ENCODE measurements around the gene TTC3.

The TTC3 gene

DNA sequence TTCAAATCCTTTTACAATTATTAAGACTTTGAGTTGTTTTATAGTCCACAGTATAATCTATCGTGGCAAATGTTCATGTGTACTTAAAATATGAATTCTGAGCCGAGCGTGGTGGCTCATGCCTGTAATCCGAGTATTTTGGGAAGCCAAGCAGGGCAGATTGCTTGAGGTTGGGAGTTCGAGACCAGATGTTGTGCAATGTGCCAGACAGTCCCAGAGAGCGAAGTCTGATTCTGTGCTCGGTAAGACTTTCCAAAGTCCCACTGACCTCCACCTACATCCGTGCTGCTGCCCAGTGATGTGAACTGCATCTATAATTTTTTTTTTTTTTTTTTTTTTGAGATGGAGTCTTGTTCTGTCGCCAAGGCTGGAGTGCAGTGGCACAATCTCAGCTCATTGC is 141.9 kb downstream of the TTC3 start:
- Histone ChIP-seq H3K79me1 (ENCODE audit: low read depth, low read length) (no peaks in the 10 kb centered on the region), H2BK120ac (ENCODE audit: low read depth, low read length) (no peak overlapping the region), H4K91ac (ENCODE audit: low read depth, low read length, poor library complexity) (no peak overlapping the region), H3K14ac (ENCODE audit: low read length) (no peak overlapping the region), H2AFZ (ENCODE audit: low read length) (no peak overlapping the region), H3K4me3 (ENCODE audit: low read length in 2 of 2) (no peak overlapping the region), H3K9me3 (replicated peaks in 1 of 2; ENCODE audit: control insufficient read depth in 2 of 2, insufficient read depth in 1 of 2, low read depth in 1 of 2, low read length in 2 of 2) (peaks cover 2 to 6% of the 10 kb centered on the region in 2 donors), H3K9ac (ENCODE audit: low read depth, low read length, poor library complexity) (no peak overlapping the region), H2BK15ac (ENCODE audit: low read length) (no peak overlapping the region), H3K27me3 (ENCODE audit: control insufficient read depth in 3 of 3, insufficient read depth in 3 of 3, low read depth in 1 of 3, low read length in 3 of 3) (no peaks in the 10 kb centered on the region), H3K4me2 (ENCODE audit: insufficient read depth, low read length, poor library complexity, severe bottlenecking) (no peak overlapping the region), H3K4me1 (ENCODE audit: control insufficient read depth in 2 of 2, insufficient read depth in 1 of 2, low read depth in 1 of 2, low read length in 2 of 2) (no peaks in the 10 kb centered on the region), H2BK5ac (ENCODE audit: low read length) (no peak overlapping the region), H3K36me3 (replicated peaks in 1 of 2; ENCODE audit: control insufficient read depth in 2 of 2, insufficient read depth in 2 of 2, low read length in 2 of 2) (peaks cover 0 to 10% of the 10 kb centered on the region in 2 donors), H3K23ac (ENCODE audit: low read depth, low read length, poor library complexity) (no peak overlapping the region), H2BK12ac (ENCODE audit: low read length) (no peak overlapping the region), H4K8ac (ENCODE audit: low read depth, low read length) (no peak overlapping the region), H2AK5ac (ENCODE audit: low read depth, low read length) (no peak overlapping the region), H3K18ac (ENCODE audit: low read length) (no peak overlapping the region), H3K27ac (replicated peaks; ENCODE audit: low read length) (no peak overlapping the region), H3K4ac (ENCODE audit: low read length) (no peak overlapping the region)
- no CpG with 5 or more reads among the region's 9 CpGs for WGBS, 2 donors (ENCODE audit: extremely low coverage in 2 of 2, insufficient read length in 2 of 2, insufficient replicate concordance in 1 of 2)
- DNase-seq (ENCODE audit: low spot score), result no peak

DNA sequence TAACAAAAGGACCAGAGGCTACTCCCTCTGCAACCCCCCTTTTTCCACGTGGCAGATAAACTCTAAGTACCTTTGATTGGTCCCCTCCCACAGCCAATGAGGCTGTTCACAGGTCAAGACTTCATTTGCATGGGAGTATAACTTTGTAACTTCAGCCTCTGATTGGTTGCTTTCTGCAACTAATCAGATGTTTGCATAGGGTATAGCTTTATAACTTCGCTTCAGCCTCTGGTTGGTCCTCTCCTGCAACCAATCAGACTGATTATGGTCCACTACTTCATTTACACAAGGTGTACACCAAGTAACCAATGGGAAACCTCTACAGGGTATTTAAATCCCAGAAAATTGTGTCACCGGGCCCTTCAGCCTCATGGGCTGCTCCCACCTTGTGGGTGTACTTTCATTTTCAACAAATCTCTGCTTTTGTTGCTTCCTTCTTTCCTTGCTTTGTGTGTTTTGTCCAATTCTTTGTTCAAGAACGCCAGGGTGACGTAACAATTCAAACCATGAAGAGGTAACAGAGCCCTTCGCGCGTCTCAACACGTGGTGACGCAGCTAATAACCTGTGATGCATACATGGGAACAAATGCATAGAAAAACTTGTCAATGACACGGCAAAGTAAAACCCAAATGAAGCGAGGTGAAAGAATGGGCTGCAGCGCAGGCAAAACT is 146.8 kb downstream of the TTC3 start:
- no peak overlapping the region for H2BK15ac ChIP-seq (ENCODE audit: low read length)
- H4K8ac ChIP-seq (ENCODE audit: low read depth, low read length), result no peak overlapping the region
- H3K36me3 ChIP-seq (replicated peaks in 1 of 2; ENCODE audit: control insufficient read depth in 2 of 2, insufficient read depth in 2 of 2, low read length in 2 of 2), result peaks cover 12 to 39% of the 10 kb centered on the region in 2 donors
- no peak overlapping the region for H3K18ac ChIP-seq (ENCODE audit: low read length)
- H2AFZ ChIP-seq (ENCODE audit: low read length), result no peak overlapping the region
- H2BK120ac ChIP-seq (ENCODE audit: low read depth, low read length), result no peak overlapping the region
- H2BK12ac ChIP-seq (ENCODE audit: low read length), result no peak overlapping the region
- H3K4me2 ChIP-seq (ENCODE audit: insufficient read depth, low read length, poor library complexity, severe bottlenecking), result no peak overlapping the region
- peaks cover 10 to 19% of the 10 kb centered on the region in 2 donors for H3K9me3 ChIP-seq (replicated peaks in 1 of 2; ENCODE audit: control insufficient read depth in 2 of 2, insufficient read depth in 1 of 2, low read depth in 1 of 2, low read length in 2 of 2)
- no peak overlapping the region for H2AK5ac ChIP-seq (ENCODE audit: low read depth, low read length)
- no peaks in the 10 kb centered on the region for H3K27me3 ChIP-seq (ENCODE audit: control insufficient read depth in 3 of 3, insufficient read depth in 3 of 3, low read depth in 1 of 3, low read length in 3 of 3)
- H3K27ac ChIP-seq (replicated peaks; ENCODE audit: low read length), result no peak overlapping the region
- no peaks in the 10 kb centered on the region for H3K4me1 ChIP-seq (ENCODE audit: control insufficient read depth in 2 of 2, insufficient read depth in 1 of 2, low read depth in 1 of 2, low read length in 2 of 2)
- no peak overlapping the region for H3K14ac ChIP-seq (ENCODE audit: low read length)
- no CpG with 5 or more reads among the region's 13 CpGs for WGBS, 2 donors (ENCODE audit: extremely low coverage in 2 of 2, insufficient read length in 2 of 2, insufficient replicate concordance in 1 of 2)
- H2BK5ac ChIP-seq (ENCODE audit: low read length), result no peak overlapping the region
- no peak overlapping the region for H3K4me3 ChIP-seq (ENCODE audit: low read length in 2 of 2)
- no peak overlapping the region for H3K9ac ChIP-seq (ENCODE audit: low read depth, low read length, poor library complexity)
- no peaks in the 10 kb centered on the region for H3K79me1 ChIP-seq (ENCODE audit: low read depth, low read length)
- no peak for DNase-seq (ENCODE audit: low spot score)
- no peak overlapping the region for H4K91ac ChIP-seq (ENCODE audit: low read depth, low read length, poor library complexity)
- no peak overlapping the region for H3K23ac ChIP-seq (ENCODE audit: low read depth, low read length, poor library complexity)
- H3K4ac ChIP-seq (ENCODE audit: low read length), result no peak overlapping the region

DNA sequence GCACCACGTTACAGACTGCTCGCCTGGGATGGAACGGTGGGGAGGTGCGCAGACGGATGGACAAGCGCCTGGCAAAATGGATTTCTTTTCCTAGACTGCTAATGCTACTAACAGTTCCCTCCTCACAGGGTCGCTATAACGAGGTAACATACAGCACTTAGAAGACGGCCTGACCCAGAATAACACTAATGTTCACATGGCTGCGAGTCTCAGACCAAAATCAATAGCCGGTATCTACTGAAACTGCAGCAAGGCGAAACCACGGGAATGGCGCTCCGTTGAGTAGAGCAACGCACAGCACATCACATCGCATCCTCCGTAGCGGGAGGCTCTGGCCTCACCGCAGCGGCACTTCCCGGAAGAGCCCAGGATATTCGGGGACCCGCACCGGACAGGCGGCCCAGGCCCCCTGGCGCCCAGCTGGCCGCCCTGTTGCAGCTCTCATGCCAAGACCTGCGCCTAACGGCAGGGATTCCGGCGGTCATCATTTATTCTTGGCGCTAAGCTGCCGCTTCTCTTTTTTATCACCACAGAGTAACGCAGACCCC is 147.5 kb downstream of the TTC3 start:
- H3K14ac ChIP-seq (ENCODE audit: low read length), result peak overlapping the region; percentile 10
- peak overlapping the region; percentile 92 for H3K18ac ChIP-seq (ENCODE audit: low read length)
- peaks cover 10 to 19% of the 10 kb centered on the region in 2 donors for H3K9me3 ChIP-seq (replicated peaks in 1 of 2; ENCODE audit: control insufficient read depth in 2 of 2, insufficient read depth in 1 of 2, low read depth in 1 of 2, low read length in 2 of 2)
- no CpG with 5 or more reads among the region's 35 CpGs for WGBS, 2 donors (ENCODE audit: extremely low coverage in 2 of 2, insufficient read length in 2 of 2, insufficient replicate concordance in 1 of 2)
- peak overlapping the region in 1 of 2 donors; percentile 62 for H3K4me3 ChIP-seq (ENCODE audit: low read length in 2 of 2)
- H3K4me1 ChIP-seq (ENCODE audit: control insufficient read depth in 2 of 2, insufficient read depth in 1 of 2, low read depth in 1 of 2, low read length in 2 of 2), result no peaks in the 10 kb centered on the region
- H3K4ac ChIP-seq (ENCODE audit: low read length), result no peak overlapping the region
- no peak overlapping the region for H2BK15ac ChIP-seq (ENCODE audit: low read length)
- H3K79me1 ChIP-seq (ENCODE audit: low read depth, low read length), result no peaks in the 10 kb centered on the region
- H2AK5ac ChIP-seq (ENCODE audit: low read depth, low read length), result no peak overlapping the region
- H2BK5ac ChIP-seq (ENCODE audit: low read length), result no peak overlapping the region
- H4K91ac ChIP-seq (ENCODE audit: low read depth, low read length, poor library complexity), result no peak overlapping the region
- peak overlapping the region; percentile 53 for H3K9ac ChIP-seq (ENCODE audit: low read depth, low read length, poor library complexity)
- H4K8ac ChIP-seq (ENCODE audit: low read depth, low read length), result no peak overlapping the region
- H3K23ac ChIP-seq (ENCODE audit: low read depth, low read length, poor library complexity), result no peak overlapping the region
- peak overlapping the region; percentile 51 for H3K4me2 ChIP-seq (ENCODE audit: insufficient read depth, low read length, poor library complexity, severe bottlenecking)
- H2BK12ac ChIP-seq (ENCODE audit: low read length), result no peak overlapping the region
- H2BK120ac ChIP-seq (ENCODE audit: low read depth, low read length), result no peak overlapping the region
- DNase-seq (ENCODE audit: low spot score), result no peak
- no peak overlapping the region for H2AFZ ChIP-seq (ENCODE audit: low read length)
- H3K36me3 ChIP-seq (replicated peaks in 1 of 2; ENCODE audit: control insufficient read depth in 2 of 2, insufficient read depth in 2 of 2, low read length in 2 of 2), result peaks cover 16 to 45% of the 10 kb centered on the region in 2 donors
- no peak overlapping the region for H3K27ac ChIP-seq (replicated peaks; ENCODE audit: low read length)
- H3K27me3 ChIP-seq (ENCODE audit: control insufficient read depth in 3 of 3, insufficient read depth in 3 of 3, low read depth in 1 of 3, low read length in 3 of 3), result no peaks in the 10 kb centered on the region

DNA sequence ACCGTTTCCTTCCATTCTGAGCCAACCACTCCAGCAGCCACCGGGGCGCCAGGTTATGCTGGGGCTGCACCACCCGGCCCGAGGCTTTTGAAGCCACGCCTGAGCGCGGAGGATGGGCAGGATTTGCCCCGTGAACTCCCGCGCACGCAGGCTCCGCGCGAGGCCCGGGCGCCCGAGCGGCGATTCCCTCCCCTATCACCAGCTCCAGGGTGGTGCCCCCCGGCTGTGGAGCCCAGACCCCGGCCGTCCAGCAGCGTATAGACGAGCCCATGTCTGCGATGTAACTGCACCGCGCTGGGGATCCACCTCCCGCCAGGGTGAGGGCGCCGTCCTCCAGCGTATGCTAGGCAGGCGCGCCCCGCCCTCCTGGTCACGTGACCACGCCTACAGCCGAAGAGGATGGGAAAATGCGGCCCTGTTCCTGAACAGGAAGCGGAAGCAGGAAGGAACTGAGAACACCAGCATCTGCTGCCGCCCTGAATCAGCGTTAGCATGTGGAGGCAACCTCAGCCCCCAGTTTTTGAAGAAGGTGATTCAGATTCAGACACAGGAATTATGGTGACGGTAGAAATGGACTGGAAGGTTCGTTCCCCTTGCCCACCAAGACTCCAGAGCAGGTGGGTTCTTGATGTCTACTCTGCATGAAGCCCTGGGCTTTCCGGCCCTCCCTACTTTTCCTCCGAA is 148.1 kb downstream of the TTC3 start:
- WGBS, 2 donors (ENCODE audit: extremely low coverage in 2 of 2, insufficient read length in 2 of 2, insufficient replicate concordance in 1 of 2), result no CpG with 5 or more reads among the region's 46 CpGs
- no peaks in the 10 kb centered on the region for H3K79me1 ChIP-seq (ENCODE audit: low read depth, low read length)
- no peak overlapping the region for H4K8ac ChIP-seq (ENCODE audit: low read depth, low read length)
- H3K4me2 ChIP-seq (ENCODE audit: insufficient read depth, low read length, poor library complexity, severe bottlenecking), result peak overlapping the region; percentile 51
- no peak for DNase-seq (ENCODE audit: low spot score)
- H3K9me3 ChIP-seq (replicated peaks in 1 of 2; ENCODE audit: control insufficient read depth in 2 of 2, insufficient read depth in 1 of 2, low read depth in 1 of 2, low read length in 2 of 2), result peaks cover 10 to 19% of the 10 kb centered on the region in 2 donors
- H3K36me3 ChIP-seq (replicated peaks in 1 of 2; ENCODE audit: control insufficient read depth in 2 of 2, insufficient read depth in 2 of 2, low read length in 2 of 2), result peaks cover 20 to 52% of the 10 kb centered on the region in 2 donors
- no peaks in the 10 kb centered on the region for H3K27me3 ChIP-seq (ENCODE audit: control insufficient read depth in 3 of 3, insufficient read depth in 3 of 3, low read depth in 1 of 3, low read length in 3 of 3)
- H2BK15ac ChIP-seq (ENCODE audit: low read length), result no peak overlapping the region
- no peak overlapping the region for H3K4ac ChIP-seq (ENCODE audit: low read length)
- H3K27ac ChIP-seq (replicated peaks; ENCODE audit: low read length), result no peak overlapping the region
- H3K14ac ChIP-seq (ENCODE audit: low read length), result peak overlapping the region; percentile 10
- H2AFZ ChIP-seq (ENCODE audit: low read length), result no peak overlapping the region
- peak overlapping the region; percentile 92 for H3K18ac ChIP-seq (ENCODE audit: low read length)
- no peak overlapping the region for H4K91ac ChIP-seq (ENCODE audit: low read depth, low read length, poor library complexity)
- no peak overlapping the region for H2BK12ac ChIP-seq (ENCODE audit: low read length)
- H3K4me1 ChIP-seq (ENCODE audit: control insufficient read depth in 2 of 2, insufficient read depth in 1 of 2, low read depth in 1 of 2, low read length in 2 of 2), result no peaks in the 10 kb centered on the region
- H2BK5ac ChIP-seq (ENCODE audit: low read length), result no peak overlapping the region
- no peak overlapping the region for H2BK120ac ChIP-seq (ENCODE audit: low read depth, low read length)
- H2AK5ac ChIP-seq (ENCODE audit: low read depth, low read length), result no peak overlapping the region
- peak overlapping the region in 1 of 2 donors; percentile 62 for H3K4me3 ChIP-seq (ENCODE audit: low read length in 2 of 2)
- H3K23ac ChIP-seq (ENCODE audit: low read depth, low read length, poor library complexity), result peak overlapping the region; percentile 46
- H3K9ac ChIP-seq (ENCODE audit: low read depth, low read length, poor library complexity), result peak overlapping the region; percentile 53

Data from neuronal stem cell (in vitro differentiated cells).